ENCODE data around the gene HOXD13. TPM values are rescaled to one million over a fixed set of nuclear protein-coding genes. Genes with fewer than 3 reads are reported as not detected.
A peak's percentile ranks its signal among the peaks of the same experiment; 100 is the strongest.

Gene HOXD13
- total and polyA plus RNA-seq, 2 donors (not counting 3 experiments of a cell fraction or from before 2014, with no cell fraction given) = not detected

DNA sequence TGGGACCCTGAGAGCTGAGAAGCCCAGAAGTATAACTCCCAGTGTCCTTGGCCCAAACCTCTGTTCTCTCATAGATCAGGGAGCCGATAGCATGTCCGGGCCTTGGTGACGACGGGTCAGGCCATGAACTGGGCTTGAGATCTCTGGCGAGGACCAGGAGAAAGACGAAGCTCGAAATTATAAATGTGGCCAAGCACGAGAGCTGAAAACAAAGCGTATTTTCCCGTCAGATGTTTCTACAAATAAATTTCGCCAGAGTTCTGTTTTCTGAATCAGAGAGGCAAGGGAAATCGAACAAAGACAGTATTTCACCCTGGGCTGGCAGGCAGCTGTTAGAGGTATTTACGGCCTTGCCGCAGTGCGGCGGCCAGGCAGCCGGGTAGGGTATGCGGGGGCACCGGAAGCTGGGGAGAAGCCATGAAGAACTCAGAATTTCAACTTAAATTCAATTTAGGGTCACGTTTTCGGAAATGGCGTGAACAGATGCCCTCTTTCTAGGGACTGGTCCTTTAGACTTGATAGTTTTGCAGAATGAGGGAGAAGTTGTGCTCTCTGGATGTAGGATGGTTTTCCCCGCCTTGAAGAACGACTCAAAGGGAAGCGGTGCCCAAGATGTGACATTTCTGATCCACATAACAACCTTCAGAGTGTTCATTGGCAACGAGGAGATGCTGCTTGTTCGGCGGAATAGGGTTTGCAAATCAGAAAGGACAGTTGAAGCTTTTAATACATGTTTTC lies 46.6 kb downstream of the HOXD13 start:
- peak overlapping the region in 2 of 3 experiments; percentile 73 to 91 for H3K4me3 ChIP-seq (replicated peaks in 1 of 3; ENCODE audit: insufficient read depth in 1 of 3, low read depth in 1 of 3, low read length in 3 of 3)
- peak overlapping the region; percentile 73 for H3K27ac ChIP-seq (ENCODE audit: insufficient read depth, low read depth, low read length)
- peak overlapping the region; percentile 66 for H3K9ac ChIP-seq (replicated peaks; ENCODE audit: extremely low read depth, insufficient read depth, low read length)
- DNase-seq (ENCODE audit: low read depth, low spot score) (peak; percentile 74), FAIRE-seq (peak; percentile 28)
- BruUV-seq (replicated peaks) = TSS peak; percentile 29
- H3K27me3 ChIP-seq (ENCODE audit: control insufficient read depth in 2 of 2, insufficient read depth in 2 of 2, low read length in 2 of 2) = no peaks in the 10 kb centered on the region
- ChIA-PET POLR2A (interaction anchor here (0.7 to 2.5 kb wide), 5 partner anchors 50 to 515 kb away, joined by 3 to 13 read pairs (median 5); no protein-coding TSS in a partner anchor), CTCF (interaction anchor here (0.6 to 9.3 kb wide), 20 partner anchors 10 to 1009 kb away, joined by 3 to 338 read pairs (median 8); partner anchors contain the start of genes HOXD4 and HOXD8)
- peak overlapping the region; percentile 99 for H3K4me2 ChIP-seq (ENCODE audit: insufficient read depth, low read length)
- H4K20me1 ChIP-seq (replicated peaks; ENCODE audit: control insufficient read depth, extremely low read depth, insufficient read depth, low read length) = no peaks in the 10 kb centered on the region
- no peaks in the 10 kb centered on the region for H3K9me1 ChIP-seq (replicated peaks; ENCODE audit: control insufficient read depth, extremely low read depth, insufficient read depth, low read length)
- no peak for TF ChIP-seq FOS (IDR thresholded peaks at IDR 0.05; ENCODE audit: borderline replicate concordance, insufficient read depth, low read length)
- TF ChIP-seq POLR2A (IDR thresholded peaks at IDR 0.05; ENCODE audit: low read depth, low read length) = peak; percentile 50
- peak; percentile 42 for TF ChIP-seq GATA2 (IDR thresholded peaks at IDR 0.05; ENCODE audit: insufficient read depth, insufficient read length, low read depth, low read length)
- no peaks in the 10 kb centered on the region for H3K36me3 ChIP-seq (ENCODE audit: control insufficient read depth in 2 of 2, extremely low read depth in 1 of 2, insufficient read depth in 2 of 2, low read length in 2 of 2)
- H3K9me3 ChIP-seq (replicated peaks; ENCODE audit: control insufficient read depth, insufficient read depth, low read length) = no peaks in the 10 kb centered on the region
- intact Hi-C loops (cut with micrococcal nuclease) = loop anchor here (1.0 kb wide), 2 partner anchors 10 to 280 kb away; partner anchors contain the start of gene HOXD8
- H3K79me2 ChIP-seq (ENCODE audit: control insufficient read depth, insufficient read depth, low read length) = peaks cover 69% of the 10 kb centered on the region
- H3K4me1 ChIP-seq (ENCODE audit: control insufficient read depth, extremely low read depth, insufficient read depth, low read length) = peaks cover 44% of the 10 kb centered on the region
- dilution Hi-C loops (cut with MboI; ENCODE audit: extremely low pct_ligation_motif_present, low sequenced_read_pairs) = loop anchor here (25.0 kb wide), 1 partner anchor 498 kb away; no protein-coding TSS in a partner anchor
- peak overlapping the region; percentile 52 for H2AFZ ChIP-seq (ENCODE audit: low read depth, low read length)

DNA sequence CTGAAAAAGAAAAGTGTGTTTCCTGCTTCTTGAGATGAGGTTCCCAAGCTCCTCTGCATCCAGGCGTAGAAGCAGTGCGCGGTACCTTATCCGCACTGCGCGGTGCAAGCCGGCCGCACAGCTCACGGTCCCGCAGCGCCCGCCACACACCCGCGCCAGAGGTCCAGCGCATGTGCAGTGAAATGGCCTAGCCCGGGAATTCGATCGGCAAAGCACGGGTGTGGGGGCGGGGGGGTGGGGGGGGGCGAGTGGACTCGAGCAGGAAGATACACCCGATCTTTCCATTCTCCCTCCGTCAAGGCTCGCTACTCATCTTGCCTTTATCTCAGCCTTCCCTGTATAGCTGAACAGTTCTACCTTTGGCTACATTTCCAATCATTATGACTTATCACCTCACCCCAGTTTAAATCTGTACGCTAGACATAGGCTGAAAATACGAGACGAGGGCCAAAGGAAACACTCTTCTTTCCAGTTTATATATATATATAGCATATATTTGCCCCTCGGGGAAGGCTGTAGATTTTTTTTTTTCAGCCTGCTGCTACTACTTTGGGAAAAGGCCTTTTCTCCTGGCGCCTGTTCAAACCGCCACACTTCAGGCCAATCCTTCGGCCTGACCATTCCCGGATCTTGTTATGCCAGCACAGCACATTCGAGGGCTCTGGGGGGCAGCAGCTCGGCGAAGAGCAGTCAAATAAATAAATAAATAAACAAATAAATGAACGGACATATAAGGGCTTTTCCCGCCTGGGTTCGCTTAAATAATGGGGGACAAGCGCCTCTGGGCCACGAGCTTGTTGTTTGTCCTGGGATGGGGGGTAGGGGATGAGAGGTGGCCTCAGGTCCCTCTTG lies 47.4 kb downstream of the HOXD13 start:
- Histone ChIP-seq H3K9ac (replicated peaks; ENCODE audit: extremely low read depth, insufficient read depth, low read length) (peak overlapping the region; percentile 66), H2AFZ (ENCODE audit: low read depth, low read length) (peak overlapping the region; percentile 52), H3K4me1 (ENCODE audit: control insufficient read depth, extremely low read depth, insufficient read depth, low read length) (peaks cover 38% of the 10 kb centered on the region), H3K4me2 (ENCODE audit: insufficient read depth, low read length) (peak overlapping the region; percentile 99), H3K27me3 (ENCODE audit: control insufficient read depth in 2 of 2, insufficient read depth in 2 of 2, low read length in 2 of 2) (no peaks in the 10 kb centered on the region), H3K9me1 (replicated peaks; ENCODE audit: control insufficient read depth, extremely low read depth, insufficient read depth, low read length) (no peaks in the 10 kb centered on the region), H3K36me3 (ENCODE audit: control insufficient read depth in 2 of 2, extremely low read depth in 1 of 2, insufficient read depth in 2 of 2, low read length in 2 of 2) (no peaks in the 10 kb centered on the region), H3K27ac (ENCODE audit: insufficient read depth, low read depth, low read length) (peak overlapping the region; percentile 73), H4K20me1 (replicated peaks; ENCODE audit: control insufficient read depth, extremely low read depth, insufficient read depth, low read length) (no peaks in the 10 kb centered on the region), H3K79me2 (ENCODE audit: control insufficient read depth, insufficient read depth, low read length) (peaks cover 69% of the 10 kb centered on the region), H3K9me3 (replicated peaks; ENCODE audit: control insufficient read depth, insufficient read depth, low read length) (no peaks in the 10 kb centered on the region), H3K4me3 (replicated peaks in 1 of 3; ENCODE audit: insufficient read depth in 1 of 3, low read depth in 1 of 3, low read length in 3 of 3) (peak overlapping the region in 2 of 3 experiments; percentile 73 to 91)
- intact Hi-C loops (cut with micrococcal nuclease) = loop anchor here (1.0 to 2.0 kb wide), 9 partner anchors 39 to 512 kb away; partner anchors contain the start of genes HOXD1 and MTX2
- DNase-seq (ENCODE audit: low read depth, low spot score) (peak; percentile 61), FAIRE-seq (no peak)
- CTCF ChIA-PET = interaction anchor here (0.6 to 9.3 kb wide), 47 partner anchors 11 to 1173 kb away, joined by 3 to 338 read pairs (median 4); partner anchors contain the start of genes HOXD1, HOXD4, HOXD8 and MTX2
- dilution Hi-C loops (cut with MboI; ENCODE audit: extremely low pct_ligation_motif_present, low sequenced_read_pairs) = loop anchor here (25.0 kb wide), 1 partner anchor 497 kb away; no protein-coding TSS in a partner anchor
- BruUV-seq (replicated peaks) = no TSS peak
- POLR2A ChIA-PET = interaction anchor here (0.7 to 2.5 kb wide), 7 partner anchors 47 to 514 kb away, joined by 3 to 13 read pairs (median 3); no protein-coding TSS in a partner anchor
- TF ChIP-seq, protein P1, sequence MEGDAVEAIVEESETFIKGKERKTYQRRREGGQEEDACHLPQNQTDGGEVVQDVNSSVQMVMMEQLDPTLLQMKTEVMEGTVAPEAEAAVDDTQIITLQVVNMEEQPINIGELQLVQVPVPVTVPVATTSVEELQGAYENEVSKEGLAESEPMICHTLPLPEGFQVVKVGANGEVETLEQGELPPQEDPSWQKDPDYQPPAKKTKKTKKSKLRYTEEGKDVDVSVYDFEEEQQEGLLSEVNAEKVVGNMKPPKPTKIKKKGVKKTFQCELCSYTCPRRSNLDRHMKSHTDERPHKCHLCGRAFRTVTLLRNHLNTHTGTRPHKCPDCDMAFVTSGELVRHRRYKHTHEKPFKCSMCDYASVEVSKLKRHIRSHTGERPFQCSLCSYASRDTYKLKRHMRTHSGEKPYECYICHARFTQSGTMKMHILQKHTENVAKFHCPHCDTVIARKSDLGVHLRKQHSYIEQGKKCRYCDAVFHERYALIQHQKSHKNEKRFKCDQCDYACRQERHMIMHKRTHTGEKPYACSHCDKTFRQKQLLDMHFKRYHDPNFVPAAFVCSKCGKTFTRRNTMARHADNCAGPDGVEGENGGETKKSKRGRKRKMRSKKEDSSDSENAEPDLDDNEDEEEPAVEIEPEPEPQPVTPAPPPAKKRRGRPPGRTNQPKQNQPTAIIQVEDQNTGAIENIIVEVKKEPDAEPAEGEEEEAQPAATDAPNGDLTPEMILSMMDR (IDR thresholded peaks at IDR 0.05; ENCODE audit: extremely low read depth in 1 of 2, insufficient read depth in 1 of 2, low read depth in 1 of 2, low read length in 2 of 2) = no peak
- TF ChIP-seq EZH2 (IDR thresholded peaks at IDR 0.05; ENCODE audit: borderline replicate concordance, low read depth, low read length, severe bottlenecking) (no peak), GATA2 (IDR thresholded peaks at IDR 0.05; ENCODE audit: insufficient read depth, insufficient read length, low read depth, low read length) (no peak), FOS (IDR thresholded peaks at IDR 0.05; ENCODE audit: borderline replicate concordance, insufficient read depth, low read length) (no peak)
- TF ChIP-seq, protein P2, sequence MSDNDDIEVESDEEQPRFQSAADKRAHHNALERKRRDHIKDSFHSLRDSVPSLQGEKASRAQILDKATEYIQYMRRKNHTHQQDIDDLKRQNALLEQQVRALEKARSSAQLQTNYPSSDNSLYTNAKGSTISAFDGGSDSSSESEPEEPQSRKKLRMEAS (IDR thresholded peaks at IDR 0.05; ENCODE audit: insufficient read depth, insufficient read length) = no peak
